ENCODE results near the gene MTREX.
A peak's percentile ranks its signal among the peaks of the same experiment; 100 is the strongest.

The MTREX gene

GRCh38 chr5:55385846-55386245 is 78.1 kb downstream of the MTREX start:
- no peak for DNase-seq

DNA sequence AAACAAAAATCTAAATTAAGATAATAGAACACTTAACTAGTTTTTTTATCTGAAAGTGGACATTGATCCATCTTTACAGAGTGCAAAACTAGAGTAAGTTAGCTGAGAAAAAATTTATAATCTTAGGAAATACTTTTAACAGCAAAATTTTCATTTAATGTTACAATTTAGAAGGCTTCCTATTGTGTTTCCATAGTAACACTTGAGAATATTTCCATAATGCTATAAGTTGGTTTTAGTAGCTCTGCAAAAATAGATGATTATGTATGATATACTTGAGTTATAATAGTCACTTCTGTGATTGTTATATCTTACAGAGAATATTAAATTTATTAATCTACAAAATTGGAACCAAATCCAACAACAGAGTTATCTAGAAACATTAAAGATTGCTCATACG is 78.6 kb downstream of the MTREX start:
- DNase-seq, result no peak

DNA sequence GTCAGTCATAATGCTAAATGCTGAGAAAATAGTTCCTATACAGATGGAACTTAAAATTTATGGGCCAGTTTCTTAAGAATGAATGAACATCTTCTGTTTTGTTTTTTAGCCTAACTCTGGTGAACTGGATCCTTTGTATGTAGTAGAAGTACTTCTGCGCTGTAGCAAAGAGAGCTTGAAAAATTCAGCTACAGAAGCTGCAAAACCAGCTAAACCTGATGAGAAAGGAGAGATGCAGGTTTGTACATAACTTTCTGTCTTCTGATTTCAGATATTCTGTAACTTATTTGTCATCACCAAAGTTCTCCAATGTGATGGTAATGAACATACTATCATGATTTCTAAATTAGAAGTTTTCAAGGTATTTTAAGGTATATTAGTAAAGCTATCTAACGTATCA is 80.1 kb downstream of the MTREX start:
- DNase-seq, result no peak

DNA sequence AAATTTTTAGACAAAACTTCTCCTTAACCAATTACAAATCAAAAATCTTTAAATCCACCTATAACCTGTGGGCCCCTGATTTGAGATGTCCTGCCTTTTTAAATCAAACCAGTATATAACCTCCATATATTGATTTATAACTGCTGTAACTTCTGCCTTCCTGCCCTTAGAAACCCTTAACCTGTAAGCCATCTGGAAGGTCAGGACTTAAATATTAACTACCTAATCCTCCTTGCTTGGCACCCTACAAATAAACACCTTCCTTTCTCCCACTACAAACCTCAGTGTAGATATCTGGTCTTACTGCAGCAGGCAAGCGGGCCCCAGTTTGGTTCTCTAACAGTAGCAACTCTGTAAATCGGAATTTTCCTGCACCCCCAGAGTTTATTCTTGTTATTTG is 83.9 kb downstream of the MTREX start:
- no peak for DNase-seq

- DNase-seq, result no peak
Measured at GRCh38 chr5:55392669-55393068, 84.9 kb downstream of the MTREX start.

- no peak for DNase-seq
Measured at GRCh38 chr5:55393501-55394175, 85.8 kb downstream of the MTREX start.

- DNase-seq, result no peak
Measured at GRCh38 chr5:55402199-55402598, 94.4 kb downstream of the MTREX start.

DNA sequence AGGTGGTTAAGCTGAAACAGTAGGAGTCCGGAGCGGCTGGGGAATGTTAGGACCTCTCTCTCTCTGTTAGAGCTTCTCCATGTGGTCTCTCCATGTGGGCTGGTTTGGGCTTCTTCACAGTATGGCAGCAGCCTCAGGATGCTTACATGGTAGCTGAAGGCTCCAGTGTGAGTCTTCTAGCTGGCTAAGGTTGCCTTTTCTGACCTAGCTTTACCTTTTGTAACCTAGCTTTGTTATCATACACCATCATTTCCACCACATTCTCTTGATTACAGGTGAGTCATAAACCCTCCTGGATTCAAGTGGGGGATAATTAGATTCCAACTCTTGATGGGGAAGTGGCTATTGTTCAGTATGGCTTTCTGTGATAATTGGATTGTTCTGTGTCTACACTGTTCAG is 98.5 kb downstream of the MTREX start:
- DNase-seq, result no peak

DNA sequence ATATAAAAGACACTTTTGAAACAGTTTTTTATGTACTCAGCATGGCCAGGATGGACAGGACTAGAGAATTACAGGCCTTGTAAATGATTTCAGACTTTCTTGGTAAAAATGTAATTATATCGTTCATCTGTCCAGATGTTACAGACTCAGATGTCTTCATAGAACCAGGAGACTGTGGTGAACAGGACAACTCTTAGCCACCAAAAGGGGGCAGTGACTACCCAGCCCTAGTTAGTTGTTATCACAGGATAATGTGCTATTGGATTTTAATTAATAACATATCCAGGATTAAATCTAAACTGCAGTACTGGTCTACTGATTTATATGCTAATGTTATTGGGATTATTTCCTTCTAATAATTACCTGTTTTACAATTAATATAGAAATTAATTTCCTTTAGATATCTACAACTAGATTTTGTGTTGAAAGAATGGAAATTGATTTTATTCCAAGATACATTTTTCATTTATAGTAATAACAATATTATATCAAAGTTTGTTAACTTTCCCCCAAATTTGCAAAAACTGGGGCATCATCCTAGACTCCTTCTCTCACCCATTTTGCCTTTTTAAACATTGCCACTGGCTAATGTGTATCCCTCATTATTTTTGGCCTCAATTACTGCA is 99.4 kb downstream of the MTREX start:
- DNase-seq, result peak; percentile 13

DNA sequence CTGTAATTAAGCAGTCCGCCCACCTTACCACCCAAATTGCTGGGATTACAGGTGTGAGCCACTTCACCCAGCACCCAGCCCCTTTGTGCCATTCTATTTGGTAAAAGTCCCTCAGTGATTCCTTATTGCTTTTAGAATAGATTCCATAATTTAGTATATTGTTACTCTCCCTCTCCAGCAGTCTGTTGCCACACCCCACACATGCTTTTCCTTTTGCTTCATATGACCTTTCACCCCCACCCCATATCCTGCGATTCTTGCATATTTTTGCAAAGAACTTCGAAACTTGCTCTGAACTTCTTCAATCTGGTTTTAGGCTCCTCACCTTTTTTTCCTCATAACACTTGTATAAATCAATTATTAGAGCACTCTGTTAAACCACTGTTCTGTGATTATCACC is 100.2 kb downstream of the MTREX start:
- no peak for DNase-seq

DNA sequence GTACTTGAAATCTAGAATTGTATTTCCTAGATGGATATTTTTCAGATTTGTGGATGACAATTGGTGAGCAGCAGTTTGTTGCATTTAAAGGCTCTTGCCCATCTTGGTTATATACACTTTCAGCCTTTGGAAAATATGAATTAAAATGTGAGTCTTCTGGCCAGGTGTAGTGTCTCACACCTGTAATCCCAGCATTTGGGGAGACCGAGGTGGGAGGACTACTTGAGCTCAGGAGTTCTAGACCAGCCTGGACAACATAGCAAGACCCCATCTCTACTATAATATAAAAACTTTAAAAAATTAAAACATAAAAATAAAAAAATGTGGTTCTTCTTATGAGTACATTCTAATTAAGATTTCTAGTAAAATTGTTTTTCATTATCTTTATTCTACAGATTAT is 102.0 kb downstream of the MTREX start:
- DNase-seq, result no peak

DNA sequence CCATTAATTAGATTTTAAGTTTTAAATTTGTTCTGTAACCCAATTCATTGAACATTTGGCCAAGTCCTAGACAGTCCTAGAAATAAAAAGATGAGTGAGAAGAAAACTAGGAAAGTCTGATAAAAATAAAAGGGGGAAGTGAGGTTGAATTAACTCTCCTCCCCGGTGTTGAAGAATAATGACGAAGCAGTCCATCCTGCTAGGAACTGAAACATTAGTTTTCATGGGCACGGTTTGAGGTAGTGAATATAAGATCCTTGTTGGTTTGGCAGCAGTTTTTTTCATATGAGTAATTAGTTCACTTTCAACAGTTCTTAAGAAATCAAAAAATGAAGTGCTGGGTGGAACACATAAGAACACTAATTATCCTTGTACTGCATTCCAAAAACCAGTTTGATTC is 103.1 kb downstream of the MTREX start:
- no peak for DNase-seq

DNA sequence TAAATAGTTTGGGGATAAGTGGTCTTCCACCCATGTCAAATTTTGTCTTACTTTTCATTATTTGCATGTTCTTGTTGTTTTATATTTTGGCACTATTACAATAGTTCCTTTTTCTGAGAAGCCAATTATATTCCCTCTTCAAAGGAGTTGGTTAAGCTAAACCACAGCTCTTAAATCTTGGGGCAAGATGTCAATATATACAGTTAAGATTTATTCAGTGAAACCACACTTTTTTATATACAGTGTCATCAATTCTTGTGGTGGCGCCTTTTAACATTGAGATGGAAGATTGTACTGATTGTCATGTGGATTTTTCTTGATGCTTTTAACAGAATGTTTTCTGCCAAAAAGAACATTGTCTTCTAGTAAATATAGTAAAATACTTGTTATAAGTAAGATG is 104.1 kb downstream of the MTREX start:
- DNase-seq, result no peak

DNA sequence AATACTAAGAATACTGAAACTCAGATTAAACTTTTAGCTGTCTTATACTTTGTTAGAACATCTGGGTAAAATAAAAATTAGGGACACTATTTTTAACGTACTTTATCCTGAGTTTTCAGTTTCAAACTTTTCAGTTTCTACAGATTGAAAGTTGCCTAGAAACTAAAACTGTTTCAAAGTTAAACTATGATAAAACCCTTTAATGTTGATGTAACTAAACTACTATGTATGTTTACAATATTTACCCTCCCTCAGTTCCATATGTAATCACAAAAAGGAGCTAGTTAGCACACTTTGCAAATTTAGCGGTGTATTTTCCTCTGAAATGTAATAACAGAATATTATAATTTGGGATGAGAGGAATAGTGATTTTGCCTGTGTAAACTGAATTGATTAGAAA is 105.9 kb downstream of the MTREX start:
- no peak for DNase-seq

DNA sequence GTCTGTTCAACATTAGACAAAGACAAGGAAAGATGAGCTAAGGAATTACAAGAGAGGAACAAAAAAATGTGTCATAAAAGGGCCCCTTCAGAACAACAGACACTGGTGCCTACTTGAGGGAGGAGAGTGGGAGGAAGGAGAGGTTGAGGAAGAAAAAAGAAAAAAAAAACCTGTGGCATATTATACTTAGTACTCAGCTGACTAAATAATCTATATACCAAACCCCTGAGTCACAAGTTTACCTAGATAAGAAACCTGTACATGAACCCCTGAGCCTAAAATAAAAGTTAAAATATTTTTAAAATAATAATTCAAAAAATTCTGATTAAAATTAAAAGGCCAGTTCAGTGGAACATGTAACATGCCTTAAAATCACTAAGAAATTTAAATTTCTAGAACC is 107.3 kb downstream of the MTREX start:
- DNase-seq, result no peak

- DNase-seq, result no peak
Measured at GRCh38 chr5:55416306-55416705, 108.5 kb downstream of the MTREX start.

GRCh38 chr5:55418994-55419968 is 111.5 kb downstream of the MTREX start:
- no peak for DNase-seq

DNA sequence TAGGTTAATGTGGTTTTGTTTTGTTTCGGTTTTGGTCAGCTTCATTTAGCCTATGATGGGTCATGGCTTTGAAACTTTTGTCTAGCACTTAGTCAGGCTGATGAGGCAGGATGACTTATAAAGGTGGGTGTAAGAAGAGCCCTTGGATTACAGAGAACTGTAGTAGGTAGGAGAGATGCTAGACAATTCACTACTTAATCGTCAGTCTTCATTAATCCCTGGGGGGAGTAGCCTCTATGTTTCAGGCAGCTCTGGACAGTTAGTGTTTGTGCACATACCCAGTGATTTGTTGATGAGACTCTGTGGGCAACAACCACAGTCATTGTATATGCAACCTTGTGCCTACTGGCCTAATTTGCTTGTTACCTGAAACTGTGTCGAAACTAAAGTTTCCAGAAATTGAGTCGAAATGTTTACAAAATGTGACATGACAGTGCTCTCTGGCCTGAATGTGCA is 113.3 kb downstream of the MTREX start:
- no peak for DNase-seq

DNA sequence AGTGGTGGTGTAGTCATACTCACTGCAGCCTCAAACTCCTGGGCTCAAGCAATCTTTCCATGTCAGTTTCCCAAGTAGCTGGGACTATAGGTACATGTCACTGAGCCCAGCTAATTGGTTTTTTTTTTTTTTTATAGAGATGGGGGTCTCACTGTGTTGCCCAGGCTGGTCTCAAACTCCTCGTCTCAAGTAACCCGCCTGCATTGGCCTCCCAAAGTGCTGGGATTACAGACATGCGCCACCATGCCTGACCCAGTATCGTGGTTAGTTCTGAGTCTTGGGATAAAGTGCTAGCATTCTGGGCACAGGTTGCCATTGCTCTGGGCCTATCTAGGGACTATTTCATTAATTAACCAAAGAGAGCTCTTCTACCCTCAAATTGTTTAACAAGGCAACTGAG is 118.7 kb downstream of the MTREX start:
- no peak for DNase-seq

DNA sequence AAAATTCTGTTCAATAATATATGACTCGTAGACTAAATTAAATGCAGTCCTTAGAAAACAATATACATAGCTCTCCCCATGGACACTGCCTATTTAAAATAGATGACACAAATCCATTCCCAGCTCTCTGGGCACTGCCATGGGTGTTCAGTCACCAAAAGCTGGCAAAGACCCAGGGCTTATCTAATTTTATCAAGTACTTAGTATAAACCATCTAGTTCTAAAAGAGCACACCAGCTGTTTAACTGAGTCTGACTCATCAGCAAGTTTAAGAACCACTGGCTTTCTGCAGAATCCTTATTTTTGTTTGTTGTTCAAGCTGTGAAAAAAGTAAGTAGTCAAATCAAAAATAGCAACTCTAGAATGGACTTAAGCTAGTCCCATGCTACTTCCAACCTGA is 119.4 kb downstream of the MTREX start:
- no peak for DNase-seq

GRCh38 chr5:55429221-55429612 is 121.4 kb downstream of the MTREX start:
- DNase-seq, result no peak

DNA sequence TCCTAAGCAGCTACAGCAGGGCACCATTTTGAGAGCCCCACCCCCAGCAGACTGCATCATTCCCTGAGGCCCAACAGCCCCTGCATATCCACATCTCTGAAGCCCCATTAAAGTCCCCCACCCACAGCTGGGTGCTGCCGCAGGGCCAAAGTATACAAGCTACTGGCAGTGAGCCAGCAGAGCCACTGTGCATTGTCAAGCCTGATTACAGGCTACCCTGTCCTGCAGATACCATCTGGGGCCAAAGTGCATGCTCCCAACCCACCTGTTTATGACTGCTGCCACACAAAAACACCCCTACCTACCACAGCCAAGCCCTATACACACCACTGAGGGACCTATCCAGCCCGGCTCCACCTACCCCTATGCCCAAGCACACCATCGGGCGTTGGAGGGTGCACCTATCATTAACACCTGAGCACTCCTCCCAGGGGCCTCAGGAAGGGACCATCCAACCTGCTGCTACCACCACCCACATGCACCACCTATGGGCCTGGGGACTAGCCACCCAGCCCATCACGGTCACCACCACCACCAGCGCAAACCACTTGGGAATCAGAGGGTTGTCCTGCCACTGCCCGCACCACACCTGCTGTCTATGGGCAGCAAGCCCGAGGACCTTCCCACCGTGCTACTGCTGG is 121.9 kb downstream of the MTREX start:
- no peak for DNase-seq

DNA sequence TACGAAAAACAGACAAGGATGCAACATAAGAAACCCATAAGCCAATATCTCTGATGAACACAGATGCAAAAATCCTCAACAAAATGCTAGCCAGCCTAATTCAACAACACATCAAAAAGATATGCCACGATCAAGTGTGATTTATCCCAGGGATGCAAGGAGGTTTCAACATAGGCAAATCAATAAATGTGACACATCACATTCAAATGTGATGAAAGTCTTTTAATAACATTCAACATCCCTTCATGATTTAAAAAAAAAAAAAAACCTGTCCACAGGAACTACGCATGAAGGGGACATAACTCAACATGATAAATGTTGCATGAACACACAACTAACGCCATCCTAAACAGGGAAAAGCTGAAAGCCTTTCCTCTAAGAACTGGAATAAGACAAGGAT is 124.8 kb downstream of the MTREX start:
- DNase-seq, result no peak

Data from CD4-positive, alpha-beta T cell treated with Interleukin-6 for 4 hours (primary cell).